Measurements from ENCODE around the gene GRK7.
A peak's percentile ranks its signal among the peaks of the same experiment; 100 is the strongest.
"Not testable (repeated sequence)": the region's sequence is repeated elsewhere in the genome, so short reads cannot be mapped to it uniquely, and the experiment has no call there.

GRK7 gene

DNA sequence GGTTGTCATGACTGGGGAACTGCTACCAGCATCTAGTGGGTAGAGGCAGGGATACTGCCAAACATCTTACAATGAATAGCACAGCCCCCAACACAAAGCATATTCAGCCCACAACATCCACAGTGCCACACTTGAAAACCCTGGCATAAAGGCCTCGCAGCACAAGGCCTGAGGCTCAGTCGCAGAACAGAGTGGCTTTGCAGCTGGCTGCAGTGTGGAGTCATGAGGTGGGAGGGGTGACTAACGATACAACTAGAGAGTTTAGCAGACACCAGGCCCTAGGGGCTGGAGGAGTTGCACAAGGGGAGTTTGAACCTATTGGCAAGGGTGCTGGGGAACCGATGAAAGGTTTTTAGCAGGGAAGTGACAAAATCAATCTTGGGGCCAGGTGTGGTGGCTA, 32.1 kb downstream of the GRK7 start:
- DNase-seq (ENCODE audit: low read depth, low spot score): no peak

DNA sequence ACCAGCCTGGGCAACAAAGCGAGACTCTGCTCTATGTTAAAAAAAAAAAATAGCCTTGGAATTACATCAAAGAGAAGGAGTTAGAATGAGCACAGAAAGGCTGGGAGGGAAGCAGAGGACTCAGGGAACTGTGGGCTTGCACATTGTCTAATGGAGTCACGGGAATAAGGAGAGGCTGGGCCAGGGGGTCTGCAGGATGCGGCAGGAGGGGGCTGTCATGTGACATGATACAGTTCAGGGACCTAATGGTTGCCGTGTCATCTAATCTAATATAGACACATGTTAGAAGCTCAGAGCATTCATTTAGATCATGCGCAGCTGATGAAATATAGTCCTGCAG, 32.5 kb downstream of the GRK7 start:
- DNase-seq (ENCODE audit: low read depth, low spot score): no peak

DNA sequence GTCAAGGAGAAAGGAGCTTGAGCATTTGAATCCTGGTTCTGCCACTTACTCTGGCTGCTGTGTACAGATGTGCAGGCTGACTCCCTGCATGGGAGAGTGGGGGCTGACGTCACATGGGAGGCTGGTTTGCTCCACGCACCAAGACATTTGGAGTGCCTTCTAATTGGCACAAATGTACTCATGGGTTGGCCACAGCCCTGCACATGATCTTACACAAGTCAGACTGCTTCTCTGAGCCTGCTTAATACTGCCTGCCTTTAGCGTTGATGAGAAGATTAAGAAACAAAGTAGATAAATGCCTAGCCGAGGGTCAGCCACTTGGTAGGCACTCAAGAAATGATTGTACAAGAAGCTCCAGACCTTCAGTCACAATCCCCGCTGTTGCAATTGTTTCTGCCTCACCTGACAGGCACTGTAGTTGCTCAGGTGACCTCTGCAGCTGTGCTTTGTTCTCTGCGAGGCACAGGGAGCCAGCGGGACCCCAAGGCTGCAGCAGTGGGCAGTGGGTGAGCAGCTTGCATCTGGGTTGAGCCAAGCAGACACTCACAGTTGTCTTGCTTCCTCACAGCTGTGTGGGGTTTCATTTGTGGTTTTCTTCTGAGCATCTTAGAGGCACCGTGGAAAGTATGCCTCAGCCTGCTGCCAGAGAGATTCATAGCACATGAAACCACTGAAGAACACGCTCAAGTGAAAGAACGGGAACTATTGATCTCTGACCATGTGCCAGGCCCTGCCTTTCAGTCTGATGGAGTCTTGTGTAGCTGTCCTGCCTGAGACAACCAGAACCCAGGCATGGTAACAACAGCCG, 33.1 kb downstream of the GRK7 start:
- peak; percentile 36 for DNase-seq (ENCODE audit: low read depth, low spot score)

DNA sequence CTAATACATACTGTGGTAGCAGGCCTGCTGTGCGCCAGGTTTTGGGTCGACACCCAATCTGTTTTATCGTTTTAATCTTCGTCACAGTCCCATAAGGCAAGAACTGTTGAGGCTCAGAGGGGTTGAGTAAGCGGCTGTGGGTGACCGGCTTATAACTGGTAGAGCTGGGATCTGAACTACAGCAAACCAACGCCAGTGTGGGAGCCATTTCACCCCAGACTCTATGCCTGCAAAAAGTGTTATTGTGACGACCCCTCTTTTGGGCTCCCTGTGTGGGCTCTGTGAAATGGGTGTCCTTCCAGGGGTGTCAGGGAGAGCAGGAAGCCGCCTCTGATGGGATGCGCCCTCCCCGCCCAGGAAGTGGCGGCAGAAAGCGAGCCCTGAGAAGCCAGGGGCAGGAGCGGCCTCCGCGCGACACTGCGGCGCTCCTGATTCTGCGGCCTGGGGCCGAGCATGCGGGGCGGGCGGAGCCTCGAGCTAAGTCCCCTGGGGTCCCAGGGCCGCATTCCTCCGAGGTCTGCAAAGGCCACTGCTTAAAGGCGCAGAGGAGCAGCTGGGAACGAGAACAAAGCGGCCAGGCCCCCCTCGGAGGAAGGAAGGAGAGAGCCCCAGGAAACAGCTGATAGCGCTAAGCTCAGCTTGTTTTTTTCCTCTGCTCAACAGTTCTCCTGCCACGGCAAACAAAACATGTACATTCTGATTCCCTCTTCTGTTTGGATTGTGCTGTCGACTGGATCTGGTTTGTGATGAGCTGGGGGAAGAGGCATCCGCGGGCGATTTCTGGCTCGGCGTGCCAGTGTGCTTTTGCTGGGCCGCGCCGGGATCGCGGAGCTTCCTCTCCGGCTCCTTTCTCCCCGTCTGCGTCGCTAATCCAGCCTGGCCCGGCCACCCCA, 33.9 kb downstream of the GRK7 start:
- peak; percentile 69 for DNase-seq (ENCODE audit: low read depth, low spot score)

DNA sequence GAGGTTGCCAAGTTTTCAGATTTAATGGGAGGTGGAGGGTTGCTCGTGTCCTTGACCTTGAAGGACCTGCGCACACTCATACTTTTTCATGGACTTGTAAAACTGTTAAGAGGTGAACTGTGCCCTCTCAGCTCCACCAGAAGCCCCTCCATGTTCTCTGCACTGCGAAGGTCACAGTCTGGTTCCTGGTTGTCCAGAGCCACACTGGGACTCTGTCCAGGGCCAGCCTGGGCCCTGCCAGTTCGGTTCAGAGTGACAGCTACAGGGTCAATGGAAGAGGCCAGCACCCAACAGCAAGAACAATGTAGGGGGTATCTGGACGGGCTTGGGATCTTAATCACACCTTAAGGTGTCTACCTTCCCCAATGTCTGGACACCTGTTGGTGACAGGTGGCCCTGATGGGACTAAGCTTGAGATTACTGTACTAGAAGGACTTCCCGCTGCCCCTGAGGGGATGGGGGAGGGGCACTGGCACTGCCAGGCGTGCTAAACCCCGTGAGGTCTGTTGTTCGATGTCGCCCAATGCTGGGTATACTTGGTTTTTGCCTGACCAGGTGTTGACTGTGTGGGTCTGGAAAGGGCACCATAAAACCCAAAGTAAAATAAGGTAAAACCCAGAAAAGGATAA, 34.7 kb downstream of the GRK7 start:
- DNase-seq (ENCODE audit: low read depth, low spot score): no peak

DNA sequence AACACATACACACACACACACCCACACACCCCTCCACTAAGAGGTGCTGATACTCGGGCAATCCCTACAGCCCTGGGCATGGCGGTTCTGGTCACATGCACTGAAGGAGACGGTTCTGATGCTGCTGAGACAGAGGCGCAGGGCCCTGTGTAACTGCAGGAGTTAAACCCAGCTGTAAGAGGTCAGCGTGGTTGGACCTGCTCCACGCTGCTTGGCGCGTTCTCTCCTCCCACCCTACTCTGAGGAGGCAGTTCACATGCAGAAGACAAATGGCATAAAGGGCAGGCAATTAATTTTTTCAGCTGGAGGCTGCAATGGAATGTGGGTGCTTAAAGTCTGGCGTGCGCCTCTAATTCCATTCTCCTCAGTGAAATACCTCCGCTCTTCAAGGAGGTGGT, 35.2 kb downstream of the GRK7 start:
- DNase-seq (ENCODE audit: low read depth, low spot score): no peak

DNA sequence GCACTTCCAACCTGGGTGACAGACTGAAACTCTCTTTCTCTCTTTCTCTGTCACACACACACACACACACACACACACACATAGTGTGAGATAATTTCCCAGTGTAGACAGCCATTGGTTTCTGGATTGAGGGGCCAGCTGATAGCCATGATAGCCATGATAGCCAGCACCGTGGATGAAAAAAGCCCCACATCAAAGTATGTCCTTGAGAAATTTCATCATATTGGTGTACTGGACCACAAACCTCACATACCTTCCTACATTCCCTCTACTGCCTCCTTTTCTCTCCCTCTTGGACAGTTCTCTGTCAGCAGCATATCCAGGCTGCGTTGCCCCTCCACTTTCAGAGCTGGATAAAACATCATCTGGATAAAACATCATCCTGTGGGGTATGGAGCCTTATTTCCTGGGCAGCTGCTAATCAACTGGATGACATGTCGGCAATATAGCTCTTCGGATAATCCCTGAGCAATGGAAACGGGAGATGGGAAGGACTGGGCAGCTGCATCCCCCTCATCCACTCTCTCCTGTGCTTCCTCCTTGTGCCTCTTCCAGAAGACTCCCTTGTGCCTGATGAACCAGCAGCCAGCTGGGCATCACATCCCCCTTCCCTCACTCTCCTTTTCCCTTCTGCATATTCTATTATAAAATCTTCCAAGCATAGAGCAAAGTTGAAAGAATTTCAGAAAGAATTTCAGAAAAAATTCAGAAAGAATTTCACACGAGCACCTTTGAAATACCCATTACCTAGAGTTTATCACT, 39.3 kb downstream of the GRK7 start:
- DNase-seq (ENCODE audit: low read depth, low spot score): no peak

DNA sequence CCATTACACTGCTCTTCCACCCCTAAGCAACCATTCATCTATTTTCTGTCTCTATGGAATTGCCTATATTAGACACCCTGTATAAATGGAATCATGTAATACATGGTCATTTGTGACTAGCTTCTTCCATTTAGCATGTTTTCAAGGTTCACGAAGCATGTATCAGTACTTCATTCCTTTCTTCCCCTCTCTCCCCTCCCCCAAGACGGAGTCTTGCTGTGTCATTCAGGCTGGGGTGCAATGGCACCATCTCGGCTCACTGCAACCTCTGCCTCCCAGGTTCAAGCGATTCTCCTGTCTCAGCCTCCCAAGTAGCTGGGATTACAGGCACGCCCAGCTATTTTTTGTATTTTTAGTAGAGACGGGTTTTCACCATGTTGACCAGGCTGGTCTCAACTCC, 40.3 kb downstream of the GRK7 start:
- DNase-seq (ENCODE audit: low read depth, low spot score): not testable (repeated sequence)

DNA sequence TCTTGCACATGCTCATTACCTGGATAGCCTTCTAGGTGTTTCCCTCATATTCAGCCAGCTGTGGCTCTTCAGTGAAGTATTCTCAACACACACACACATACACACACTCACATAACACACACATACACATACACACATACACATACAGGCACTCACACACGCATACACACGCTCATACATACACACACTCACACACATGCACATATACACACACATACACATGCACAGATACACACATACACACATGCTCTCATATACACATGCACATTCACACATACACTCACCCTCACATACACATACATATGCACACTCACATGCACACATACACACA, 41.2 kb downstream of the GRK7 start:
- DNase-seq (ENCODE audit: low read depth, low spot score): no peak

DNA sequence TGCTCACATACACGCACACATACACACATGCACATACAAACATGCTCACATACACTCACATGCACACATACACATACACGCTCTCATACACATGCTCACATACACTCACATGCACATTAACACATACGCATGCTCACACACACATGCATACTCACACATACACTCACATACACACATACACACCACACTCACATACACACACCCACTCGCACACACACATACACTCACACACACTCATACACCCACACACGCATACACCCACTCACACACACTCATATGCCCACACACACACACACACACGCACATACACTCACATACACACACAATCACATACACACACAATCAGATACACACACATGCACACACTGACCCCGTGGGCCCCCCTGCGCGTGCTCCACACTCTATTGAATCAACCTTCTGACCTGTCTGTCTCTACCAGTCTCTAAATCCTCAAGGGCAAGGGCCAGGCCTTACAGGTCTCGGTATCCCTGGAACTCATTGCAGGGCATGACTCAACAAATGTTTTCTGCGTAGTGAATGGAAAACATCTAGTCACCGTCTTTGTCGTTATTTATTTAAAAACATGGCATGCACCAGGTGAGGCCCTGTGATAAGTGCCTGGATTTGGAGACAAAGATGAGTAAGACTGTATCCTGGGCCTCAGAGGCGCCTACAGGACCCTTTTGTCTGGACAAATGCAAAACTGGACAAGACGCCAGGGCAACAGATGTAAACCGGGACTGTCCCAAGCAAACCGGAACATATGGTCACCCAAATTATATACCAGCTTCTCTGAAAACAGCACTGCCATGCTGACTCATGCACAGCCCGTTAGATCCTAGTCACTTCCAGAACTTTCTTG, 41.8 kb downstream of the GRK7 start:
- DNase-seq (ENCODE audit: low read depth, low spot score): no peak

DNA sequence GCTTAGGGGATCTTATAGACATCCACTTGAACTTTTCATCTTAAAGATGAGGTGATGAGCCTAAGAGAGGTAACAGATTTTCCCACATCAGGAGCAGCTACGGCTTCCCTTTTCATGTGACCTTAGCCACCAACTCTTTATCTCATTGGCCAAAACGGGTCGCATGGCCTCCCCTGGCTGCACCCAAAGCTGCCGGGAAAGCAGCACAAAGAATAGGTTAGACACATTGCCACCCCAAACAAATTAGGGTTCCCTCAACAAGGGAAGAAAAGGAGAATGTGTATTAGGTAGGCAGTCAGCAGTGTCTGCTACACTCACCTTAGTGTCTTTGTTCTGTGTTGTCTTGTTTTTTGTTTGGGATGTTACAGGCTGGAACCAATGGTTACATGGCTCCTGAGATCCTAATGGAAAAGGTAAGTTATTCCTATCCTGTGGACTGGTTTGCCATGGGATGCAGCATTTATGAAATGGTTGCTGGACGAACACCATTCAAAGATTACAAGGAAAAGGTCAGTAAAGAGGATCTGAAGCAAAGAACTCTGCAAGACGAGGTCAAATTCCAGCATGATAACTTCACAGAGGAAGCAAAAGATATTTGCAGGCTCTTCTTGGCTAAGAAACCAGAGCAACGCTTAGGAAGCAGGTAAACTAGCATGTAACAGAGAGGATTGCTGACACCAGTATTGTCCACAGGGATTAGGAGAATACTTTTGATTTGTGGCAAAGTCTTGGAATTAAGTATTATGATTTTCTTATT, 44.2 kb downstream of the GRK7 start:
- no peak for DNase-seq (ENCODE audit: low read depth, low spot score)

DNA sequence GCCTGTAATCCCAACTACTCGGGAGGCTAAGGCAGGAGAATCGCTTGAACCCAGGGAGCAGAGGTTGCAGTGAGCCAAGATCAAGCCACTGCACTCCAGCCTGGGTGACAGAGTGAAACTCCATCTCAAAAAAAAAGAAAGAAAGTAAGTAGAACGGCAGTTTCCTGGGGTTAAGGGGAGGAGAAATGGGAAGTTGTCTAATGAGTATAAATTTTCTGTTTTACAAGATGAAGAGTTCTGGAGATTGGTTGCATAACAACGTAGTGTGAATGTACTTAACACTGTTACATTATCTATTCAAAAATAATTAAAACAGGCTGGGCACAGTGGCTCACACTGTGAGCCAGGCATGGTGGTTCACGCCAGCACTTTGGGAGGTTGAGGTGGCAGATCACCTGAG, 45.4 kb downstream of the GRK7 start:
- DNase-seq (ENCODE audit: low read depth, low spot score): no peak

DNA sequence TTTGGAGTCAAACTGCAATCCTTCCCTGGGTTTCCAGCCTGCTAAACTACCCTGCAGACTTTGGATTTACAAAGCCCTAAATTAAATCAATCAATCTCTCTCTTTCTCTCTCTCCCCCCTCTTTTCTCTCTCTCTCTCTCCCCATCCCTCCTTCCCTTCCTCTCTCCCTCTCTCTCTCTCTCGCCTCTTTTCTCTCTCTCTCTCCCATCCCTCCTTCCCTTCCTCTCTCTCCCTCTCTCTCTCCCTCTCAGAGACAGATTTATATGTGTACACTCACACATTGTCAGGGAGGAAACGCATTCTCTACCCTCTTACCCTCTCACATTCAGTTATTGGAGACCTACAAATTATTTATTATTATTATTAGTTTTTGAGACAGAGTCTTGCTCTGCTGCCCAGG, 47.0 kb downstream of the GRK7 start:
- DNase-seq (ENCODE audit: low read depth, low spot score): no peak

DNA sequence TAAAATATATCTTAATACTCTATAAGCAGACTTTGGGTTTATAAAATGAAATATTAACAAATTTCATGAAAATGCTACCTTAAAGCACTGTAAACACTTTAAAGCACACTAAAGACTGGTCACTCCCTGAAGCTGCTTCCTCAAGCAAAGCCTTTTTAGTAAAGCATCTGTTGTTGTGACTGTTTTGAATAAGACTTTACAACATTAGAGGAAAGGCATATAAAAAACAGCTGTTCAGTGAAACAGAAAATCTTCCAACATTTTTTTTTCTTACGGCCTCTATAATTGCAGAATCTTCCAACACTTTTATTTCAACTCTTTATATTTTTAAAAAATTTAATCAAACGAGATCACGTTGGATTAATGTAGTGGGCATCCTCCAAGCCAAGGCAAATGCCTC, 48.1 kb downstream of the GRK7 start:
- DNase-seq (ENCODE audit: low read depth, low spot score): no peak

DNA sequence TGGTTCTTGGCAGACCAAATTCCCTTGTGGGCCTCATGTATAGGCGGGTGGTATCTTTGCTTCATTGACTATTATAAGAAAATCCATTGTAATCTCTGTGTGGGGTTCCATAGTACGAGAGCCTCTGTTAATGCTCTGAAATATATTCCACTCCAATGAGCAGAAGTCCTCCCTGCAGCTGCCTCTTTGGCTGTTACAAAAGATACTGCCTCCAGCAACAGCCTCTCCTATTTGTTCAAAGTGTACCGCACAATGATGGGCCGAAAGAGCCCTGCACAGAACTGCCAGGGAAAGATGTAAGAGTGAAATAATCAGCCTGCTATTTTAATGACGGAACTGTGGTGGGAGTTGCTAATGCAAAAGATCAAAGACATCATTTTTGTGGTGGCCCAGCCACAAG, 48.9 kb downstream of the GRK7 start:
- no peak for DNase-seq (ENCODE audit: low read depth, low spot score)

DNA sequence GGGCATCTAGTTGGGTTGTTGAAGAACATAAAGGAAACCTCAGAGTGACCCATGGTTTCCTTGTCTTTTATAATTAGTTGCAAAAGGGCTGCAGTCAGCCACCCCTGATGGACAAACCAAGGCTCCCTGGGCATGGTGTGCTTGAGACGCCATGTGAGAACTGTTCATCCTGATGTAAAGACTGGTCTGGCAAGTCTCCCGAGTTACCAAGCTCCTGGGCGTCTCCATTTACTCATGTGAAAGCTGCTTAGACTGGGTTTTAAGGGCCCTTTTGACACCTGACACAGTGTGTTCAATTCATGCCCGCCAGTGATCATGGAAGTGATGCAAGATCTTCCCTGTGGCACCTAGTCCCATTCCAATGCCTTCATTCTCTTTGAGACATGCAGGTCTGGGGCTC, 49.4 kb downstream of the GRK7 start:
- DNase-seq (ENCODE audit: low read depth, low spot score): no peak

Data from smooth muscle cell of the brain vasculature (primary cell).